NCI-H1048 (cell line): ENCODE results near the gene MYO9B.
"Not testable (repeated sequence)": the region's sequence is repeated elsewhere in the genome, so short reads cannot be mapped to it uniquely, and the experiment has no call there.

ENCODE experiments used
- DNase-seq: peaks from one replicate; lab custom pipeline; 2025; lab: John Stamatoyannopoulos, UW

Gene MYO9B

DNA sequence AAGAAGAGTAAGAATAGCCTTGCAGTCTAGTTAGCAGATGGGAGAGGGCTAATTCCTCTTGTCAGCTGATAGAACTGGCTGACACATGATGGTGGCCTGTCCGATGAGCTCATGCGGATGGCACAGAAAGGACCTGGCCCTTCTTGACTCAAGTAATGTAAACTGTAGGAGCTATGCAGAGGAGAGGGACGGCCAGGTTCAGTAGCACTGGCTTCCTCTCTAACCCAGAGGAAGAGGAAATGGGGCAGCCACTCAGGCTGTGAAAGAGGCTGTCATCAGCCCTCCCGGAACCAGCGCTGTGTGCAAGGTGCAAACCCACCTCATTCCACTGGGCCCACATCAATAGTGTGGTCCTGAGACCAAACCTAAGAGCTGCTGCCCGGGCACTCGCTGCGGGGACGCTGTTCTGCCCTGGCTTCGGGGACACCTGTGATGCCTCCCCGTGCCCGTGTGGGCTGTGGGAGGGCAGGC, 108.8 kb downstream of the MYO9B start:
- no peak for DNase-seq

DNA sequence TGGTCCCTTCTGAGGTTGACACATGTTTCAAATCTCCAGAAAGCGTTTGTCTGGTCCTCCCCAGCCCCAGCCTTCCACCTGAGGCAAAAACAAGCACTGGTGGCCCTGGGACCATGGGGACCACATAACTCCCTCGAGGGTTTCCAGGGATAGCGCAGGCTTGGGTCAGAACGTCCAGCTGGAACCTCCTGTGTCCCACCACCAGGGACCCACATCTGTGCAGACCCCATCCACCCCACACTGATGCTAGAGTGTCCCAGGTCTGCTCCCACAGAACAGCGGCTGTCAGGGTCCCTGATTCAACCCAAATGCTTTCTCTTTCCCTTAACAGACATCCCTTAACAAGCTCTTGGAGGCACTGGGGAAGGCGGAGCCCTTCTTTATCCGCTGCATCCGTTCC, 110.0 kb downstream of the MYO9B start:
- DNase-seq = no peak

DNA sequence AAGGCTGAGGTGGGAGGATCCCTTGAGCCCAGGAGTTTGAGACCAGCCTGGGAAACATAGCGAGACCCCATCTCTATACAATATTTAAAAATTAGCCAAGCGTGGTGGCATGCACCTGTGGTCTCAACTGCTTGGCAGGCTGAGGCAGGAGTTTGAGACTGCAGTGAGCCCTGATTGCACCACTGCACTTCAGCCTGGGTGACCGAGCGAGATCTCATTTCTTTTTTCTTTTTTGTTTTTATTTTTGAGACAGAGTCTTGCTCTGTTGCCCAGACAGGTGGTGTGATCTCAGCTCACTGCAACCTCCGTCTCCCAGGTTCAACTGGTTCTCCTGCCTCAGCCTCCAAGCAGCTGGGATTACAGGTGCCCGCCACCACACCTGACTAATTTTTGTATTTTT, 116.2 kb downstream of the MYO9B start:
- DNase-seq = not testable (repeated sequence)

DNA sequence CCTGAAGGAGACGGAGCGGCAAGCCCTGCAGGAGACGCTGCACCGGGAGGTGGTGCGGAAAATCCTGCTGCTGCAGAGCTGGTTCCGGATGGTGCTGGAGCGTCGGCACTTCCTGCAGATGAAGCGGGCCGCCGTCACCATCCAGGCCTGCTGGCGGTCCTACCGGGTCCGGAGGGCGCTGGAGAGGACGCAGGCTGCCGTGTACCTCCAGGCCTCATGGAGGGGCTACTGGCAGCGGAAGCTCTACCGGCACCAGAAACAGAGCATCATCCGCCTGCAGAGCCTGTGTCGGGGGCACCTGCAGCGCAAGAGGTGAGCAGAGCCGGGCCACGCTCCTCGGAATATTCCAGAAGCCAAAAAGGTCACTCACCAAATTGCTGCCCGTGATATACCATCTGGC, 117.2 kb downstream of the MYO9B start:
- no peak for DNase-seq

DNA sequence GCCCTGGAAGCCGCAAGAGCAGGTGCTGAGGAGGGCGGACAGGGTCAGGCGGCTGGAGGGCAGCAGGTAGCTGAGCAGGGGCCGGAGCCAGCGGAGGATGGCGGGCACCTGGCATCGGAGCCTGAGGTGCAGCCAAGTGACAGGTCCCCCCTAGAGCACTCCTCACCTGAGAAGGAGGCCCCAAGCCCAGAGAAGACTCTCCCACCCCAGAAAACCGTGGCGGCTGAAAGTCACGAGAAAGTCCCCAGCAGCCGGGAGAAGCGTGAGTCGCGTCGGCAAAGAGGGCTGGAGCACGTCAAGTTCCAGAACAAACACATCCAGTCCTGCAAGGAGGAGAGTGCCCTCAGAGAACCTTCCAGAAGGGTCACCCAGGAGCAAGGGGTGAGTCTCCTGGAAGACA, 119.0 kb downstream of the MYO9B start:
- no peak for DNase-seq

DNA sequence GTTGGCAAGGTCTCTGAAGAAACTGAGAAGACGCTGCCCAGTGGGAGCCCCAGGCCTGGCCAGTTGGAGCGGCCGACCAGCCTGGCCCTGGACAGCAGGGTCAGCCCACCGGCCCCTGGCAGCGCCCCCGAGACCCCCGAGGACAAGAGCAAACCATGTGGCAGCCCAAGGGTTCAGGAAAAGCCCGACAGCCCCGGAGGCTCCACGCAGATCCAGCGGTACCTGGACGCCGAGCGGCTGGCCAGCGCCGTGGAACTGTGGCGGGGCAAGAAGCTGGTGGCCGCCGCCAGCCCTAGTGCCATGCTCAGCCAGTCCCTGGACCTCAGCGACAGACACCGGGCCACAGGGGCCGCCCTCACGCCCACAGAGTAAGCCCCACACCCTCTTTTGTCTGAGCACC, 119.5 kb downstream of the MYO9B start:
- no peak for DNase-seq

DNA sequence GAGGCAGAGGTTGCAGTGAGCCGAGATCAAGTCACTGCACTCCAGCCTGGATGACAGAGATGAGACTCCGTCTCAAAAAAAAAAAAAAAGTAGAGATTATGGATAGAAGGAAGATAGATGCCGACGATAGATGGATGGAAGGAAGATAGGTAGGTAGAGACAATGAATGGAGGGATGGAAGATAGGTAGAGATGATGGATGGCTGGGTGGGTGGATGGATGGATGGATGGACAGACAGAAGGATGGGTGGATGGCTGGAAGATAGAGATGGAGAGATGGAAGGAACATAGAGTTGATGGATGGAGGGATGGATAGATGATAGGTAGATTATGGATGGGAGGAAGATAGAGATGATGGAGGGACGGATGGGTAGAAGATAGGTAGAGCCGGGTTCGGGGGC, 121.0 kb downstream of the MYO9B start:
- DNase-seq = no peak

DNA sequence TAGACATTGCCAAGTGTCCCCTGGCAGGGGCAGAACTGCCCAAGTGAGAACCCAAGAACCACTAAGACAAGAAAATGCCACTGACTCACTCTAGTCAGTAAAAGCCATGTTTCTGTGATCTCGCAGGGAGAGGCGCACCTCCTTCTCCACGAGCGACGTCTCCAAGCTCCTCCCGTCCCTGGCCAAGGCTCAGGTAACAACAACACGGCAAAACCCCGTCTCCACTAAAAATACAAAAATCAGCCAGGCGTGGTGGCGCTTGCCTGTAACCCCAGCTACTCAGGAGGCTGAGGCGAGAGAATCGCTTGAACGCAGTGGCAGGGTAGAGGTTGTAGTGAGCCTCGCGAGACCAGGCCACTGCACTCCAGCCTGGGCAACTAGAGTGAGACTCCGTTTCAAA, 122.1 kb downstream of the MYO9B start:
- no peak for DNase-seq

DNA sequence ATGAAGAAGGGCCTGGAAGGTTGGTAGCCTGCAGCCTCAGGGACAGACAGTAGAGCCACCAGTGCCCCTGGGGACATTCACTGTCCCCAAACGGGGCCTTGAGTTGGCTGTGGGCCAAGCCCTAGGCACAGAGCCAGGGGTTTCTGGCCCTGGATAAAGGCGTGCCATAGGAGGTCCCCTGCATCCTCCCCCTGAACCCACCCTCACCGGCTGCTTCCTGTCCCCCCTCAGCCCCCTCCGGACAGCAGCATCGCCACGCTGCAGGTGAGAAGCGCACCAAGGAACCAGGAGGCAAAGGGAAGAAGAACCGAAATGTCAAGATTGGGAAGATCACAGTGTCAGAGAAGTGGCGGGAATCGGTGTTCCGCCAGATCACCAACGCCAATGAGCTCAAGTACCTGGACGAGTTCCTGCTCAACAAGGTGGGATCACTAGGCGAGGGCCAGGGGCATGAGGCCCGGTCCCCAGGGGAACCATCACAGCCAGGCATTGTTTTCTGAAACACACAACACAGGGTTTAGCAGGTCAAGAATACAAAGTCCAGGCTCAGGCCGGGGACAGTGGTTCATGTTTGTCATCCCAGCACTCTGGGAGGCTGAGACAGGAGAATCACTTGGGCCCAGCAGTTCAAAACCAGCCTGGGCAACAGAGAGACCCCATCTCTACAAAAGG, 125.0 kb downstream of the MYO9B start:
- DNase-seq = no peak

DNA sequence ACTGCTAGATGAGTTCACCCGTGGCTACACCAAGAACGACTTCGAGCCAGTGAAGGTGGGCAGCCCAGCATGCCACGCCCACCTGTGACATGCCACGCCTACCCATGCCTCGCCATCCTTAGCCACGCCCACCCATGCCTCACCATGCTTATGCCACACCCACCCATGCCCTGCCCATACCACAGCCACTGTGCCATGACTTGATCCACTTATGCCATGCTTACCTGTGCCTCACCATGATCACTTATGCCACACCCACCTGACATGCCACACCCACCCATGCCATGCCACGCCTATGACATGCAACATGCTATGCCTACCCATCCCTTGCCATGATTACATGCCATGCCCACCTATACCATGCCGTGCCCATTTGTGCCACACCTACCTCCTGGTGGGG, 126.7 kb downstream of the MYO9B start:
- no peak for DNase-seq

DNA sequence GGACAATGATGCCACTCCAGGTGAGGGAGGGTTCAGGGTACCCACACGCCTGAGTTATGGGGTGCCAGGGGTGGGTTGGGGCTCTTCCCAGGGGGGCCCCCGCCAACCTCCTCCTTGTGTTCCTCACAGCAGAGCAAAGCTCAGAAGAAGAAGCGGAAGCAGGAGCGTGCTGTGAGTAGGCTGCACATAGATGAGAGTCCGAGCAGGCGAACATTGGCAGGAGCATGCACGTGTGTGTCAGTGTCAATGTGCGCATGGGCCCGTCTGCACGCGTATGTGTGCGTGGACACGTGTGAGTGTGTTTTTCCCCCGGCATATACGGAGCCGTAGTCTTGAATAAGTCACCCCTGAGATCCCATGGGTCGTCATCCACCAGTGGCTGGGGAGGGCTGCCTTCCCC, 127.1 kb downstream of the MYO9B start:
- DNase-seq = no peak

DNA sequence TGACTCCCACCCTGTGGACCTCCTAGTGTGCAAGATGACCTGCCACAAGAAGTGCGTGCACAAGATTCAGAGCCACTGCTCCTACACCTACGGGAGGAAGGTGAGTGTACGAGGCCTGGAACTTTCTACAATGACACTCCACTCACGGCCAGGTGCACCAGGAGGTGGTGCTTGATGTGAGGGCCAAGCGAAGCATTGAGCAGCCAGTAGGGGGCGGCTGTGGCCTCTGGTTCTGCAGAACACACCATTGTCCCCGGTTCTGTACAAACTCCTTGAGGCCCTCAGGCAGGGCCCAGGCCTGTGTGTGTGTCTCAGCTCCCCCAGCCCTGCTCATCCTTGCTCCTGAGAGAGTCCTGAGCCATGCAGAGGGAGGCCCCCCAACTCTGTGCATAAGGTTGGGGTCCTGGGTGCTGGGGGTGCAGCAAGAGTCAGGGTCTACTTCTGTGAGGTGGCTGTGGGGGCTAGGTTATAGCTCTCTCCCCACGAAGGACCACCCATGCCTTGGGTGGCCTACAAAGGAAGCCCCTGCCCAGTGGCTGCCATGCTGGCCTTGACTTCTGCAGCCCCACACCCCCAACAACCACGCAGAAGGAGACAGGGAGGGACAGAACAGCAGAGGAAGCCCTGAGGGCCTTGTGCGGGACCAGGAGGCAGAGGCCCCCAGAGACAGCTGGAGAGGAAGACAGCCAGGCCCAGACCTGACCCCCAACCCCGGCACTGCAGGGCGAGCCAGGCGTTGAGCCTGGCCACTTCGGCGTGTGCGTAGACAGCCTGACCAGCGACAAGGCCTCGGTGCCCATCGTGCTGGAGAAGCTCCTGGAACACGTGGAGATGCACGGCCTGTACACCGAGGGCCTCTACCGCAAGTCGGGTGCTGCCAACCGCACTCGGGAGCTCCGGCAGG, 129.9 kb downstream of the MYO9B start:
- DNase-seq = no peak

DNA sequence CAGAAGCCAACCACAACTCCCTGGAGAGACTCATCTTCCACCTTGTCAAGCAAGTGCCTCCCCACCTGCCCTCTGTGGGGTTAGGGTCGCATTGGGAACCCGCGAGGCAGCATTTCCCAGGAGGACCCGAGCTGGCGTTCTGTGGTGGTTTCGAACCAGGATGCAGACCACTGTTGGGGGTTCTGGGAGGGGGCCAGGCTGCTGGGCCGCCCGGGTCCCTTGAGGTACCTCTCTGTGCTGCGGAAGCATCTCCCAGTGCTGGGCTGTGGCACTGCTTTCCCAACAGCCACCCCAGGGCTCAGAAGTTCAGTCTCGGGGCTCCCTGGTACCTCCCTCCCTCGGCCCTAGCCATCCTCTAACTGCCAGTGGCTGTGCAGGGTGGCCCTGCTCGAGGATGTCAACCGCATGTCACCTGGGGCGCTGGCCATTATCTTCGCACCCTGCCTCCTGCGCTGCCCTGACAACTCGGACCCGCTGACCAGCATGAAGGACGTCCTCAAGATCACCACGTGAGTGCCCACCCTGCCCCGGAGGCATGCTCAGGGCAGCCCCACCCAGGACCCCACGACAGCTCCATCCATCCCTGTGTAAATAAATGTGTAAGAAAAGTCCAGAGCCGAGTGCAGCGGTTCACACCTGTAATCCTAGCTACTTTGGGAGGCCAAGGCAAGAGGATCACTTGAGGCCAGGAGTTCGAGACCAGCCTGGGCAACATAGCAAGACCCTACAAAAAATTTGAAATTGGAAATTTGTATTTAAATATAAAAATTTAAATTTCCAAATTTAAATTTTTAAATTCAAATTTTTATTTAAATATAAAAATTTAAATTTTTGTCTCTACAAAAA, 131.4 kb downstream of the MYO9B start:
- DNase-seq = no peak

DNA sequence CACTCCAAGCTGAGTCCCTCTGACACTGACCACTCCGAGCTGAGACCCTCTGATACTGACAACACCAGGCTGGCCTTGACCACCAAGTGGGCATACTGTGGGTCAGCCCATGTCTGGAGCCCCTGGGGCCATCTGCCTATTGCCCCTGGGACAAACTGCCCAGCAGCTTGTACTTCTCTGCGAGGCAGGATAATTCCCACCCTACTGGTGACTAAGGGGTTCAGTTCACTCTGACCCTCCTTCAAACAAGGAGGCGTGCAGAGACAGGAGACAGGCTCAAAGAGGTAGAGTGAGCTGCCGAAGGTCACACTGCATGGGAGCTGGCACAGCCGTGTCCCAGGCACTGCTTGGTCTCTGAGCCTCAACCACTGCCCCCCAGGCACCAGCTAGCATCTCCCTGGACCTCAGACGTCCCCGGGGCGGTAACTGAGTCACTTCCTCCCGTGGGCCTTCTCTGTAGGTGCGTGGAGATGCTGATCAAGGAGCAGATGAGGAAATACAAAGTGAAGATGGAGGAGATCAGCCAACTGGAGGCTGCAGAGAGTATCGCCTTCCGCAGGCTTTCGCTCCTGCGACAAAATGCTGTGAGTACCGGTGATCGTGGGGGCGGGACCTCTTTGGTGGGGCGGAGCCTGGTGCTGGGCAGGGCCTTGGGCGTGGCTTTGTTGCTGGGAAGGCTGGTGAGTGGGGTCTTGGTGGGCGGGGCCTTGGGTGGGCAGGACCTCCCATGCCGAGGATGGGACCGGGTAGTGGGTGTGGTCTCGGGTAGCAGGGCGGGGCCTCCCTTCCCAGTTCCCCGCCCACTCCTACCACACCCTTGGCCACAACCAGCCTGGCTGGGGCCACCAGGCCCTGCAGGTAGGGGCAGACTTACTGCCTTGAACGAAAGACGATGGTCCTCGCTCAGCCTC, 133.8 kb downstream of the MYO9B start:
- DNase-seq = peak; percentile 83

DNA sequence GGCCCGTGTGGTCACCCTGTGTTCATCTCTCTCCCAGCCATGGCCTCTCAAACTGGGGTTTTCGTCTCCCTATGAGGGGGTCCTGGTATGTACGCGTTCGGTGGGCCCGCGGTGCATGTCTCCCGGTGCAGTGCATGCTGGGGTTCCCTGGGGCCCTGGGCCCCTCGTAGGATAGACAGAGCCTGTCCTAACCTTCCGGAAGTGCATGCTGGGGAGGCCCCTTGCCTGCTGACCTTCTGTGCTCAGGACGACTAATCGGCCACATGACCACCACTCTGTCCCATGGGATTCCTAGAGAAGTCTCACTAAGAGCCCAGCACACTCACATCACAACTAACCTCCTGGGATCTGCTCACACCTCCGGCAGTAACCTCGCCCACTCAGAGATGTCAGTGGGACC, 134.7 kb downstream of the MYO9B start:
- DNase-seq = no peak

DNA sequence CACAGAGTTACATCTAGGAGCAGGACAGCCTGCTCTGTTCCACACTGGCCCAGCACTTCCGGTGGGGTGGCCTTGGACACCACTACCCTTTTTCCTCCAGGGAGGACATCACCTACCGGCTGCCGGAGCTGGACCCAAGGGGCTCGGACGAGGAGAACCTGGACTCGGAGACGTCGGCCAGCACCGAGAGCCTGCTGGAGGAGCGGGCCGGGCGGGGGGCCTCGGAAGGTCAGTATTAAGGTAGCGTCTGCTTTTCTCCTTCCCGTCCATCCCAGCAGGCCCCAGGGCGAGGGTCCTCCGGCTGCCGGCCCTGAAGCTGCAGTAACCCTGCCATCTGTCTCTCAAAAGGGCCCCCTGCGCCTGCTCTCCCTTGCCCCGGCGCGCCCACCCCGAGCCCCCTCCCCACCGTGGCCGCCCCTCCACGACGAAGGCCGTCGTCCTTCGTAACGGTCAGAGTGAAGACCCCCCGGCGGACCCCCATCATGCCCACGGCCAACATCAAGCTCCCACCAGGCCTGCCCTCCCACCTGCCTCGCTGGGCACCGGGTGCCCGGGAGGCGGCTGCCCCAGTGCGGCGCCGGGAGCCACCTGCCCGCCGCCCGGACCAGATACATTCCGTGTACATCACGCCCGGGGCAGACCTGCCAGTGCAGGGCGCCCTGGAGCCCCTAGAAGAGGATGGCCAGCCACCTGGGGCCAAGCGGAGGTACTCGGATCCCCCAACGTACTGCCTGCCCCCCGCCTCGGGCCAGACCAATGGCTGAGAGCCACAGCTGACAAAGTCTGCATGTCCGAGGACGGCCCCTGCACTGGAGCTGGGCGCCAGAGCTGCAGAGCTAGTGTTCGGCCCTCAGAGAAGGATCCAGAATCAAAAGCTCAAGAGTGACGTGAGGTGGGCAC, 136.2 kb downstream of the MYO9B start:
- DNase-seq = no peak

DNA sequence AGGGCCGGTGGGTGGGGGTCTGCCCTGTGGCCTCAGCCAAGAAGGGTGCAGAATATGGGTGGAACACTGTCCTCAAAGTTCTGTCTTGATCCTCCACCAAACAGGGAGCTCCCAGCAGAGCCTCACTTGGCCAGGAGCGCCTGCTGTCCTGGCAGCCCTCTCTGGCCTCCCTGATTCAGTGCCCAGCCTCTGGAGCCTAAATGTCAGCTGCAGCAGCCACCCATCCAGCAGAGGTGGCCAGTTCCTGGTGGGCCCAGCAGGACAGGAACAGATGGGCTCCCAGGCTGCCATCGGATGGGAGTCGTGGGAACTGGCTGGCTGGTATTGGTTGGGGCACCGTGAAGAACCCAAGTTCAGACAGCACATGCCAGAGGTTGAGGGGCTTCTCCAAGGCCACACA, 137.8 kb downstream of the MYO9B start:
- DNase-seq = no peak

DNA sequence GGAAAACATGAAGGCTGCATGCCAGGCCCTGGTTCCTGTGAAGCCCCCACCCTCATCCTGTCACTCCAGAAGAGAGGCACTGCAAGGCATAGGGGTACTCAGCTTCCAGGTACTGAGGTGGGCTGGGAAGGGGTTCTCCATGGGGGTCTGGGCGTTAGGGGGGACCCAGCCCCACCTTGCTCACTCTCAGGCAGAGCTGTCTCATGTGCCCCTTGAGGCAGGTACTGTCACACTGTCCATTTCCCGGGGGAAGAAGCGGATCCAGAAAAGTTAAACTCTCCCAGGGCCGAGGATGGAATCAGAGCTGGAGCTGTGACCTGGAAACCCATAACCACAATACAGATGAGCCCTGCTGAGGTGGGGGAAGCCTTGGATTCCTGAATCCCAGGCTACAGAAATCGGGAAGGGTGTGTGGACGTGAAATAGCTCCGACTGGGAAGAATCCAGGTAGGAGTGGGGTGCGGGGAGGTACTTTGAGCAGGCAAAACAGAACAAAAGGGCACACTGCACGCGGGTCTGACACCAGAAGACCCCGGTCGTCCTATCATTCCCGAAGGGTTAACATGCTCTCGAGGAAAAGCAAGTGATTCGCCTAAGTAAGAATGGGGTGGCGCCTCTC, 139.0 kb downstream of the MYO9B start:
- no peak for DNase-seq

DNA sequence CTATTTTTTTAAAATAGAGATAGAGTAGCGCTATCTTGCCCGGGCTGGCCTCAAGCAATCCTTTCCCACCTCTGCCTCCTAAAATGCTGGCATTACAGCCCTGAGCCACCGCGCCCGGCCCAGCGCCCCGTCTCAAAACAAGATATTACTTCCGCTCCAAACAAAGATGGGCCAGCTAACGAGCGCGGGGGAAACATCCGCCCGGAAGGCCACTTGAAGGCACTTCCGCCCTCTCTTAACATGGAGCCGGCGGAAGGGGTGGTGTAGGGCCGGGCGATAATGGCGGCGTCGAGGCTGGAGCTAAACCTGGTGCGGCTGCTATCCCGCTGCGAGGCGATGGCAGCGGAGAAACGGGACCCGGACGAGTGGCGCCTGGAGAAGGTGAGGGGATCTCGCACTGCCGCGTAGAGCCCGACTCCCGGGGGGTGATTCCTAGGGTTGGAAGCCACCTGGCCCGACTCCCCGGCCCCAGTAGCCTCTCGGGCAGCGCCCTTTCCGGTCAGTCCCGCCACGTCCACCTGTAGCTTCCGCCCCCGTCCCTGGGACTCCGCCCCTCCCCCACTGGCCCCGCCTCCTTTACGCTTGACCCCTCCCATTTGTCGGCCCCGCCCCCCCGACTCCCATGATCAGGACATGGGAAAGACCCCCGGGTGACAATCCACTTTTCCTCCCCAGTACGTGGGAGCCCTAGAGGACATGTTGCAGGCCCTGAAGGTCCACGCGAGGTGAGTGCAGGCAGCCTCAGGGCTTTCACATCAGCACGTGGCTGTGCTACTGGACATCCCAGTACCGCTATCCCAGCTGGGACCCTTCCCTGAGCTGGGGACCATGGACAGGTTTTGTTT, 139.8 kb downstream of the MYO9B start, which contains the start of gene USE1:
USE1 (plus strand) TSS at position 231 of the 845 bp plus-strand sequence; CDS start at position 280, 49 bp downstream.
- peak; percentile 80 for DNase-seq
